Measurements from ENCODE around the gene SDHA. TPM values are rescaled to one million over a fixed set of nuclear protein-coding genes. Genes with fewer than 3 reads are reported as not detected.

Gene SDHA
- polyA plus RNA-seq, 1 donor (not counting 4 experiments of a cell fraction or from before 2014, with no cell fraction given): 178 TPM

GRCh38 chr5:192691-192969 is 25.5 kb upstream of the SDHA start:
- TF ChIP-seq CTCF (optimal IDR thresholded peaks at IDR 0.05 in 1 of 3, IDR thresholded peaks at IDR 0.05 in 1 of 3, conservative IDR thresholded peaks at IDR 0.05 in 1 of 3; ENCODE audit: extremely low read depth in 1 of 3, insufficient read depth in 2 of 3, low read length in 3 of 3): no peak
- TF ChIP-seq EZH2 (IDR thresholded peaks at IDR 0.05; ENCODE audit: low read length): no peak
- no peak for DNase-seq (ENCODE audit: low read depth, low spot score)
- no peak overlapping the region for H3K4me2 ChIP-seq (ENCODE audit: control insufficient read depth, extremely low read depth, insufficient read depth, low read depth, low read length)
- no peak overlapping the region for H3K4me3 ChIP-seq (ENCODE audit: control insufficient read depth in 2 of 3, extremely low read depth in 1 of 3, insufficient read depth in 2 of 3, low read depth in 1 of 3, low read length in 3 of 3)
- H3K27ac ChIP-seq (ENCODE audit: control insufficient read depth, insufficient read depth, low read length): no peak overlapping the region
- H3K9me1 ChIP-seq (ENCODE audit: control insufficient read depth, extremely low read depth, insufficient read depth, low read length): no peaks in the 10 kb centered on the region
- H3K9me3 ChIP-seq (ENCODE audit: control insufficient read depth, low read depth, low read length): no peaks in the 10 kb centered on the region
- H4K20me1 ChIP-seq (ENCODE audit: control insufficient read depth, extremely low read depth, insufficient read depth, low read length): peaks cover 4% of the 10 kb centered on the region
- H3K27me3 ChIP-seq (ENCODE audit: control insufficient read depth, extremely low read depth, insufficient read depth, low read length): peaks cover 42% of the 10 kb centered on the region
- no peak for FAIRE-seq
- H3K4me1 ChIP-seq (ENCODE audit: control insufficient read depth, extremely low read depth, insufficient read depth, low read length): peaks cover 2% of the 10 kb centered on the region
- no peaks in the 10 kb centered on the region for H3K79me2 ChIP-seq (ENCODE audit: control insufficient read depth, insufficient read depth, low read length)
- no peak overlapping the region for H2AFZ ChIP-seq (ENCODE audit: control insufficient read depth, low read length)
- H3K36me3 ChIP-seq (ENCODE audit: control insufficient read depth in 2 of 2, extremely low read depth in 1 of 2, insufficient read depth in 2 of 2, low read length in 2 of 2): no peaks in the 10 kb centered on the region
- dilution Hi-C loops (cut with MboI; ENCODE audit: extremely low pct_ligation_motif_present, low sequenced_read_pairs): no loop called here
- no peak overlapping the region for H3K9ac ChIP-seq (ENCODE audit: control insufficient read depth, extremely low read depth, insufficient read depth, low read length)

GRCh38 chr5:192970-193831 is 24.9 kb upstream of the SDHA start:
- H3K9ac ChIP-seq (ENCODE audit: control insufficient read depth, extremely low read depth, insufficient read depth, low read length): no peak overlapping the region
- no peaks in the 10 kb centered on the region for H3K9me1 ChIP-seq (ENCODE audit: control insufficient read depth, extremely low read depth, insufficient read depth, low read length)
- no peak overlapping the region for H3K4me3 ChIP-seq (ENCODE audit: control insufficient read depth in 2 of 3, extremely low read depth in 1 of 3, insufficient read depth in 2 of 3, low read depth in 1 of 3, low read length in 3 of 3)
- peaks cover 2% of the 10 kb centered on the region for H3K4me1 ChIP-seq (ENCODE audit: control insufficient read depth, extremely low read depth, insufficient read depth, low read length)
- TF ChIP-seq CTCF (optimal IDR thresholded peaks at IDR 0.05 in 1 of 3, IDR thresholded peaks at IDR 0.05 in 1 of 3, conservative IDR thresholded peaks at IDR 0.05 in 1 of 3; ENCODE audit: extremely low read depth in 1 of 3, insufficient read depth in 2 of 3, low read length in 3 of 3): no peak
- no peak for TF ChIP-seq EZH2 (IDR thresholded peaks at IDR 0.05; ENCODE audit: low read length)
- dilution Hi-C loops (cut with MboI; ENCODE audit: extremely low pct_ligation_motif_present, low sequenced_read_pairs): no loop called here
- H3K27ac ChIP-seq (ENCODE audit: control insufficient read depth, insufficient read depth, low read length): no peak overlapping the region
- no peaks in the 10 kb centered on the region for H3K9me3 ChIP-seq (ENCODE audit: control insufficient read depth, low read depth, low read length)
- peaks cover 1% of the 10 kb centered on the region for H4K20me1 ChIP-seq (ENCODE audit: control insufficient read depth, extremely low read depth, insufficient read depth, low read length)
- FAIRE-seq: no peak
- H3K27me3 ChIP-seq (ENCODE audit: control insufficient read depth, extremely low read depth, insufficient read depth, low read length): peaks cover 38% of the 10 kb centered on the region
- H3K4me2 ChIP-seq (ENCODE audit: control insufficient read depth, extremely low read depth, insufficient read depth, low read depth, low read length): no peak overlapping the region
- no peak for DNase-seq (ENCODE audit: low read depth, low spot score)
- no peaks in the 10 kb centered on the region for H3K36me3 ChIP-seq (ENCODE audit: control insufficient read depth in 2 of 2, extremely low read depth in 1 of 2, insufficient read depth in 2 of 2, low read length in 2 of 2)
- no peak overlapping the region for H2AFZ ChIP-seq (ENCODE audit: control insufficient read depth, low read length)
- no peaks in the 10 kb centered on the region for H3K79me2 ChIP-seq (ENCODE audit: control insufficient read depth, insufficient read depth, low read length)
